ENCODE measurements around the gene ATOH8. TPM values are rescaled to one million over a fixed set of nuclear protein-coding genes. Genes with fewer than 3 reads are reported as not detected.

Gene ATOH8
- polyA plus RNA-seq, 1 of the 3 experiments (the other 2 are of a cell fraction), result 5.6 TPM

- no peaks in the 10 kb centered on the region for H3K27me3 ChIP-seq (ENCODE audit: insufficient read depth)
- H3K9me2 ChIP-seq, result no peaks in the 10 kb centered on the region
- H2AFZ ChIP-seq (ENCODE audit: low read depth), result no peak overlapping the region
- DNase-seq, result no peak
- H3K4me3 ChIP-seq (ENCODE audit: low read depth in 2 of 2, low read length in 1 of 2), result no peak overlapping the region
- CTCF ChIA-PET, result interaction anchor here (1.2 to 9.7 kb wide), 10 partner anchors 9 to 69 kb away, joined by 3 to 80 read pairs (median 8); no protein-coding TSS in a partner anchor
- POLR2A ChIA-PET, result no interaction called here
- H3K36me3 ChIP-seq (replicated peaks in 1 of 2; ENCODE audit: control insufficient read depth in 1 of 2, insufficient read depth in 2 of 2, low read length in 1 of 2), result peaks cover 0 to 33% of the 10 kb centered on the region in 2 experiments
- H3K27ac ChIP-seq (ENCODE audit: low read depth in 2 of 2, low read length in 1 of 2), result no peak overlapping the region
- TF ChIP-seq GABPA (IDR thresholded peaks at IDR 0.05; ENCODE audit: low read depth) (no peak), RAD21 (IDR thresholded peaks at IDR 0.05; ENCODE audit: low read length) (no peak), SMC3 (IDR thresholded peaks at IDR 0.05; ENCODE audit: low read depth, low read length) (no peak), CTCF (IDR thresholded peaks at IDR 0.05) (no peak), IRF3 (IDR thresholded peaks at IDR 0.05; ENCODE audit: low read depth, low read length) (no peak), RCOR1 (IDR thresholded peaks at IDR 0.05; ENCODE audit: low read length) (no peak), CHD2 (IDR thresholded peaks at IDR 0.05; ENCODE audit: low read length, partially characterized antibody) (no peak), PBX3 (IDR thresholded peaks at IDR 0.05) (no peak), ELF1 (IDR thresholded peaks at IDR 0.05) (no peak), TEAD4 (IDR thresholded peaks at IDR 0.05; ENCODE audit: borderline replicate concordance, insufficient read depth) (no peak), MEF2A (IDR thresholded peaks at IDR 0.05; ENCODE audit: borderline replicate concordance, low read depth) (no peak), USF2 (IDR thresholded peaks at IDR 0.05; ENCODE audit: borderline replicate concordance, low read depth, low read length) (no peak)
- no peak overlapping the region for H3K4me2 ChIP-seq
- H4K20me1 ChIP-seq (ENCODE audit: insufficient read depth), result no peaks in the 10 kb centered on the region
- H3K9ac ChIP-seq, result no peak overlapping the region
- H3K9me3 ChIP-seq, result no peaks in the 10 kb centered on the region
- H3K4me1 ChIP-seq (ENCODE audit: control insufficient read depth in 1 of 2, insufficient read depth in 2 of 2, low read depth in 1 of 2, low read length in 1 of 2), result peaks cover 26 to 32% of the 10 kb centered on the region in 2 experiments
- peaks cover 60% of the 10 kb centered on the region for H3K79me2 ChIP-seq (ENCODE audit: insufficient read depth)
- peaks cover 18% of the 10 kb centered on the region for H3F3A ChIP-seq (replicated peaks; ENCODE audit: insufficient read depth)
- 95% methylated on average over 6 of the region's 9 CpGs for WGBS (ENCODE audit: low lambda C conversion rate)
Measured at GRCh38 chr2:85776672-85777071, 22.9 kb downstream of the ATOH8 start.

GRCh38 chr2:85777441-85777861 lies 23.7 kb downstream of the ATOH8 start:
- H3K9me2 ChIP-seq, result no peaks in the 10 kb centered on the region
- H3K27me3 ChIP-seq (ENCODE audit: insufficient read depth), result no peaks in the 10 kb centered on the region
- no peak overlapping the region for H2AFZ ChIP-seq (ENCODE audit: low read depth)
- H3K79me2 ChIP-seq (ENCODE audit: insufficient read depth), result peaks cover 66% of the 10 kb centered on the region
- no peaks in the 10 kb centered on the region for H4K20me1 ChIP-seq (ENCODE audit: insufficient read depth)
- peaks cover 20% of the 10 kb centered on the region for H3F3A ChIP-seq (replicated peaks; ENCODE audit: insufficient read depth)
- no peak overlapping the region for H3K9ac ChIP-seq
- ChIA-PET POLR2A (no interaction called here), CTCF (interaction anchor here (0.7 to 3.6 kb wide), 6 partner anchors 9 to 70 kb away, joined by 3 to 17 read pairs (median 5); no protein-coding TSS in a partner anchor)
- no peak overlapping the region for H3K4me2 ChIP-seq
- H3K4me3 ChIP-seq (ENCODE audit: low read depth in 2 of 2, low read length in 1 of 2), result no peak overlapping the region
- 92% methylated on average over 7 of the region's 8 CpGs for WGBS (ENCODE audit: low lambda C conversion rate)
- H3K36me3 ChIP-seq (replicated peaks in 1 of 2; ENCODE audit: control insufficient read depth in 1 of 2, insufficient read depth in 2 of 2, low read length in 1 of 2), result peaks cover 0 to 33% of the 10 kb centered on the region in 2 experiments
- no peaks in the 10 kb centered on the region for H3K9me3 ChIP-seq
- DNase-seq, result no peak
- peaks cover 22 to 28% of the 10 kb centered on the region in 2 experiments for H3K4me1 ChIP-seq (ENCODE audit: control insufficient read depth in 1 of 2, insufficient read depth in 2 of 2, low read depth in 1 of 2, low read length in 1 of 2)
- H3K27ac ChIP-seq (ENCODE audit: low read depth in 2 of 2, low read length in 1 of 2), result no peak overlapping the region
- TF ChIP-seq MEF2A (IDR thresholded peaks at IDR 0.05; ENCODE audit: borderline replicate concordance, low read depth) (no peak), RCOR1 (IDR thresholded peaks at IDR 0.05; ENCODE audit: low read length) (no peak), POLR2AphosphoS5 (IDR thresholded peaks at IDR 0.05; ENCODE audit: low read depth, low read length) (no peak), IRF3 (IDR thresholded peaks at IDR 0.05; ENCODE audit: low read depth, low read length) (no peak), RFX5 (IDR thresholded peaks at IDR 0.05; ENCODE audit: low read length) (no peak), ZBTB33 (IDR thresholded peaks at IDR 0.05; ENCODE audit: borderline replicate concordance, low read depth) (no peak), JUND (IDR thresholded peaks at IDR 0.05) (no peak), MXI1 (IDR thresholded peaks at IDR 0.05; ENCODE audit: low read depth, low read length) (no peak), NRF1 (IDR thresholded peaks at IDR 0.05; ENCODE audit: low read depth, low read length) (no peak), RAD21 (IDR thresholded peaks at IDR 0.05; ENCODE audit: low read length) (no peak), EP300 (IDR thresholded peaks at IDR 0.05; ENCODE audit: borderline replicate concordance in 1 of 2, low read depth in 1 of 2, low read length in 1 of 2) (no peak)

Measured in SK-N-SH (cell line).